Right lobe of liver (tissue), 6 donors: ENCODE data around the gene BCAP31. TPM values are rescaled to one million over a fixed set of nuclear protein-coding genes. Genes with fewer than 3 reads are reported as not detected.

ENCODE experiments used
- ATAC-seq, 4 donors: fragments of 200-7000 bp; cut with Tn5 transposase; one replicate each; pipeline ENCODE4 v1.9.1; 2020; ENCODE audit warnings: mild to moderate bottlenecking in 4 of 4, moderate library complexity in 4 of 4
- DNase-seq, 3 donors: peaks; one replicate each; pipeline ENCODE4 v3.0.0-alpha.2; 2020
- H3K27ac ChIP-seq, 3 donors: fragments of 200-600 bp; one replicate each; pipeline ENCODE4 v1.8.0; 2022
- H3K27me3 ChIP-seq, 2 donors: fragments of 200-600 bp; one replicate each; pipeline ENCODE4 v1.8.0; 2022
- H3K36me3 ChIP-seq, 4 donors: fragments of 200-600 bp; sonication (generic) in 1 of 4; one replicate each; pipeline versions ENCODE4 v1.5.1 to v1.8.0; 2017 to 2022; ENCODE audit warnings: control low read depth in 1 of 4
- H3K4me1 ChIP-seq, 4 donors: fragments of 200-600 bp; sonication (generic) in 1 of 4; one replicate each; pipeline versions ENCODE4 v1.5.1 to v1.8.0; 2017 to 2022; ENCODE audit warnings: control low read depth in 1 of 4
- H3K4me3 ChIP-seq, 3 donors: fragments of 200-600 bp; one replicate each; pipeline ENCODE4 v1.8.0; 2022
- H3K9me3 ChIP-seq, 4 donors: fragments of 200-600 bp; sonication (generic) in 1 of 4; one replicate each; pipeline versions ENCODE4 v1.5.1 to v1.8.0; 2017 to 2022; ENCODE audit warnings: control low read depth in 1 of 4
- POLR2A ChIP-seq: fragments of 450-650 bp; IDR thresholded peaks from one replicate; pipeline ENCODE4 v1.6.1; 2017; ENCODE audit warnings: antibody characterized with exemption, mild to moderate bottlenecking
- WGBS: methylation state at CpG from one replicate; pipeline ENCODE4 v1.1.6; 2018; ENCODE audit warnings: low coverage, low lambda C conversion rate; ENCODE audit not compliant: insufficient coverage; ENCODE audit errors: missing lambda C conversion rate; 5-methylcytosine and 5-hydroxymethylcytosine counted together
- intact Hi-C, 2 donors: fragments of 100-400 bp; cut with DNase I; formaldehyde crosslinking; loops; one replicate each; pipeline versions ENCODE4 v1.11.2 to v1.14.1; 2022
- total RNA-seq, 6 experiments: library from RNA; depleted of rRNA in 2 of 6; stranded (reverse); fragments of >200 nt in 2 of 6; fragmentation: NEBNext Ultra II Directional in 3 of 6; extraction: Animal tissue kit (Norgen Biotek cat#: 25700) in 3 of 6; gene quantifications; one replicate each; pipeline versions ENCODE4 v1.1.0 to v1.2.4, GENCODE V29; 2016 to 2023
- TF ChIP-seq, protein P1 (sequence below), 4 donors: fragments of 200-600 bp in 3 of 4; fragments of 450-650 bp in 1 of 4; IDR thresholded peaks; one replicate each; pipeline versions ENCODE4 v1.5.1 to v1.8.0; 2016 to 2022; ENCODE audit warnings: antibody characterized with exemption in 4 of 4, mild to moderate bottlenecking in 2 of 4
- donor health status: DM: no; HTN: yes; CAD: no.
- donor health status: DM: no; HTN: no; CAD: no.
- donor health status: DM: no; HTN: no; CAD: no.
- donor health status: DM: no; HTN: yes; CAD: no.
- donor health status: DM: no; HTN: yes; CAD: no.

BCAP31 gene
- total RNA-seq, 6 experiments from 2014 or later = 100 to 126 (median 107) TPM

DNA sequence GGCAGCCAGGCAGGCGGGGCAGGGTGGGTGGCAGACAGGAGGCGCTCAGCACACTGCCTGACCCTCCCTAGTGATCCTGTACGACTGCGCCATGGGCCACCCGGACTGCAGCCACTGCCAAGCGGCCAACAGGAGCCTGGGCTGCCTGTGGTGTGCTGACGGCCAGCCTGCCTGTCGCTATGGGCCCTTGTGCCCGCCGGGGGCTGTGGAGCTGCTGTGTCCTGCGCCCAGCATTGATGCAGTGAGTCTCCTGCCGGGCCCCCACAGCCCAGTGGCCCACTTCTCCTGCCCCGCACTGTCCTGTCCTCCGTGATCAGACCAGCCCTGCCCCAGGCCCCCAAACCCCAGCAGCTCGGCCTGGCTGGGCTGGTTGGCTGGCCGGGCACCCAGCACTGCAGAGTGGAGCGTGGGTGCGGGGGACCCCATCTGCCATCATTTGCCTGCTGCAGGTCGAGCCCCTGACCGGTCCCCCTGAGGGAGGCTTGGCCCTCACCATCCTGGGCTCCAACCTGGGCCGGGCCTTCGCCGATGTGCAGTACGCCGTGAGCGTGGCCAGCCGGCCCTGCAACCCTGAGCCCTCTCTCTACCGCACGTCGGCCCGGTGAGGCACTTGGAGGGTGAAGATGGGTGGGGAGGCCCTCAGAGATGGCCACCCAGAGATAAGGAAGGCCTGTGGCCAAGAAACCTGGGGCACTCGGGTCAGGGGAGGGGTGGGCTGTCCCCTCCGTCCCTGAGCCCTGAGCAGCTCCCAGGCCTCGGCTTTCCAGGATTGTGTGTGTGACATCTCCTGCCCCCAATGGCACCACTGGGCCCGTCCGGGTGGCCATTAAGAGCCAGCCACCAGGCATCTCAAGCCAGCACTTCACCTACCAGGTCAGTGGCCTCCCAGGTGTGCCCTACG, 47.5 kb upstream of the BCAP31 start:
- TF ChIP-seq POLR2A = no peak
- TF ChIP-seq, protein P1, sequence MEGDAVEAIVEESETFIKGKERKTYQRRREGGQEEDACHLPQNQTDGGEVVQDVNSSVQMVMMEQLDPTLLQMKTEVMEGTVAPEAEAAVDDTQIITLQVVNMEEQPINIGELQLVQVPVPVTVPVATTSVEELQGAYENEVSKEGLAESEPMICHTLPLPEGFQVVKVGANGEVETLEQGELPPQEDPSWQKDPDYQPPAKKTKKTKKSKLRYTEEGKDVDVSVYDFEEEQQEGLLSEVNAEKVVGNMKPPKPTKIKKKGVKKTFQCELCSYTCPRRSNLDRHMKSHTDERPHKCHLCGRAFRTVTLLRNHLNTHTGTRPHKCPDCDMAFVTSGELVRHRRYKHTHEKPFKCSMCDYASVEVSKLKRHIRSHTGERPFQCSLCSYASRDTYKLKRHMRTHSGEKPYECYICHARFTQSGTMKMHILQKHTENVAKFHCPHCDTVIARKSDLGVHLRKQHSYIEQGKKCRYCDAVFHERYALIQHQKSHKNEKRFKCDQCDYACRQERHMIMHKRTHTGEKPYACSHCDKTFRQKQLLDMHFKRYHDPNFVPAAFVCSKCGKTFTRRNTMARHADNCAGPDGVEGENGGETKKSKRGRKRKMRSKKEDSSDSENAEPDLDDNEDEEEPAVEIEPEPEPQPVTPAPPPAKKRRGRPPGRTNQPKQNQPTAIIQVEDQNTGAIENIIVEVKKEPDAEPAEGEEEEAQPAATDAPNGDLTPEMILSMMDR (IDR thresholded peaks at IDR 0.05) = no peak
- no peak for ATAC-seq
- intact Hi-C loops = no loop called here
- Histone ChIP-seq H3K4me1 (no peaks in the 10 kb centered on the region), H3K27ac (no peak overlapping the region), H3K4me3 (no peak overlapping the region), H3K9me3 (no peaks in the 10 kb centered on the region), H3K27me3 (no peaks in the 10 kb centered on the region), H3K36me3 (no peaks in the 10 kb centered on the region)
- WGBS = no CpG with 5 or more reads among the region's 37 CpGs
- DNase-seq = peak; percentile 17 to 41 (median 25)

GRCh38 chrX:153770601-153771414, 46.6 kb upstream of the BCAP31 start:
- TF ChIP-seq POLR2A = no peak
- TF ChIP-seq, protein P1 (IDR thresholded peaks at IDR 0.05) = no peak
- WGBS = 20% methylated on average over 1 of the region's 18 CpGs
- DNase-seq = peak in 2 of 3 donors; percentile 16 to 37
- Histone ChIP-seq H3K27me3 (no peaks in the 10 kb centered on the region), H3K36me3 (no peaks in the 10 kb centered on the region), H3K4me1 (no peaks in the 10 kb centered on the region), H3K27ac (no peak overlapping the region), H3K4me3 (no peak overlapping the region), H3K9me3 (no peaks in the 10 kb centered on the region)
- intact Hi-C loops = no loop called here
- ATAC-seq = no peak

- intact Hi-C loops = loop anchor here in 1 of 2 donors (5.0 kb wide), 1 partner anchor 177 kb away; no protein-coding TSS in a partner anchor
- Histone ChIP-seq H3K4me3 (no peak overlapping the region), H3K27me3 (no peaks in the 10 kb centered on the region), H3K4me1 (no peaks in the 10 kb centered on the region), H3K36me3 (no peaks in the 10 kb centered on the region), H3K27ac (no peak overlapping the region), H3K9me3 (no peaks in the 10 kb centered on the region)
- TF ChIP-seq, protein P1 (IDR thresholded peaks at IDR 0.05) = no peak
- TF ChIP-seq POLR2A = no peak
- WGBS = 79% methylated on average over 6 of the region's 25 CpGs
- DNase-seq = peak in 1 of 3 donors; percentile 15
- no peak for ATAC-seq
Measured at GRCh38 chrX:153769865-153770600, 45.8 kb upstream of the BCAP31 start.

GRCh38 chrX:153769158-153769864, 45.1 kb upstream of the BCAP31 start:
- TF ChIP-seq, protein P1 (IDR thresholded peaks at IDR 0.05) = no peak
- TF ChIP-seq POLR2A = no peak

More at GRCh38 chrX:153769158-153769864, 45.1 kb upstream of the BCAP31 start:
- no peak for ATAC-seq
- intact Hi-C loops = loop anchor here in 1 of 2 donors (5.0 kb wide), 1 partner anchor 178 kb away; no protein-coding TSS in a partner anchor
- no peaks in the 10 kb centered on the region for H3K27me3 ChIP-seq
- DNase-seq = peak in 1 of 3 donors; percentile 13
- H3K27ac ChIP-seq = no peak overlapping the region
- H3K36me3 ChIP-seq = no peaks in the 10 kb centered on the region
- WGBS = 84% methylated on average over 7 of the region's 23 CpGs
- no peaks in the 10 kb centered on the region for H3K4me1 ChIP-seq
- H3K4me3 ChIP-seq = no peak overlapping the region
- H3K9me3 ChIP-seq = no peaks in the 10 kb centered on the region
